PC-9 (cell line): Measurements from ENCODE around the gene SDC1. TPM values are rescaled to one million over a fixed set of nuclear protein-coding genes. Genes with fewer than 3 reads are reported as not detected.

ENCODE experiments used
- BruUV-seq: library from RNA; stranded (reverse); fragments of 400-500 nt; replicated peaks from 2 replicates; lab custom pipeline; 2021; lab: Mats Ljungman, UMichigan
- CTCF ChIA-PET: fragments of 300-600 bp; sonication (Branson Sonifier 250); formaldehyde crosslinking; loops from one replicate; lab custom pipeline; 2022; ENCODE audit warnings: antibody characterized with exemption; lab: Charles Lee
- POLR2A ChIA-PET: fragments of 300-600 bp; sonication (Branson Sonifier 250); formaldehyde crosslinking; loops from one replicate; lab custom pipeline; 2022; ENCODE audit warnings: antibody characterized with exemption; ENCODE audit not compliant: unreplicated experiment; lab: Charles Lee
- DNase-seq, 2 experiments: peaks; one replicate each; pipeline versions ENCODE4 v3.0.0 to v3.0.0-alpha.2; 2015 to 2022; ENCODE audit warnings: mixed read lengths in 1 of 2
- H2AFZ ChIP-seq: fragments of 200-600 bp; sonication (generic); 2 replicates; pipeline ENCODE4 v1.8.1; 2017; ENCODE audit warnings: antibody characterized with exemption
- H3F3A ChIP-seq: fragments of 200-600 bp; sonication (generic); 2 replicates; pipeline ENCODE4 v1.8.1; 2017; ENCODE audit warnings: antibody characterized with exemption, mild to moderate bottlenecking, low read depth; ENCODE audit not compliant: insufficient read depth
- H3K27ac ChIP-seq: fragments of 200-600 bp; sonication (generic); 2 replicates; pipeline ENCODE4 v1.6.1; 2016; ENCODE audit warnings: mixed run types
- H3K27me3 ChIP-seq: fragments of 200-600 bp; sonication (generic); 2 replicates; pipeline ENCODE4 v1.6.1; 2016; ENCODE audit warnings: low read depth, mixed run types; ENCODE audit not compliant: insufficient read depth
- H3K36me3 ChIP-seq: fragments of 200-600 bp; sonication (generic); 2 replicates; pipeline ENCODE4 v1.6.1; 2016; ENCODE audit warnings: low read depth, mixed run types
- H3K4me1 ChIP-seq: fragments of 200-600 bp; sonication (generic); replicated peaks from 2 replicates; pipeline ENCODE4 v1.6.1; 2016; ENCODE audit warnings: mixed run types; ENCODE audit not compliant: insufficient read depth
- H3K4me2 ChIP-seq: fragments of 200-600 bp; sonication (generic); 2 replicates; pipeline ENCODE4 v1.6.1; 2017; ENCODE audit warnings: mixed run types
- H3K4me3 ChIP-seq: fragments of 200-600 bp; sonication (generic); 2 replicates; pipeline ENCODE4 v1.6.1; 2016; ENCODE audit warnings: mixed run types
- H3K79me2 ChIP-seq: fragments of 200-600 bp; sonication (generic); 2 replicates; pipeline ENCODE4 v1.6.1; 2017; ENCODE audit warnings: low read depth, mixed run types
- H3K9me2 ChIP-seq: fragments of 200-600 bp; sonication (generic); 2 replicates; pipeline ENCODE4 v1.8.1; 2017; ENCODE audit warnings: mild to moderate bottlenecking; ENCODE audit not compliant: insufficient read depth
- H3K9me3 ChIP-seq: fragments of 200-600 bp; sonication (generic); 2 replicates; pipeline ENCODE4 v1.8.1; 2016; ENCODE audit warnings: low read depth; ENCODE audit not compliant: insufficient read depth
- H4K20me1 ChIP-seq: fragments of 200-600 bp; sonication (generic); 2 replicates; pipeline ENCODE4 v1.8.1; 2017; ENCODE audit not compliant: insufficient read depth
- EZH2 ChIP-seq: fragments of 200-600 bp; sonication (generic); IDR thresholded peaks from 2 replicates; pipeline ENCODE4 v1.8.0; 2017; ENCODE audit warnings: antibody characterized with exemption, low read depth
- intact Hi-C: fragments of 100-400 bp; cut with micrococcal nuclease; formaldehyde crosslinking; loops from one replicate; pipeline ENCODE4 v1.10.0; 2022; ENCODE audit not compliant: unreplicated experiment
- total RNA-seq: library from RNA; stranded (reverse); gene quantifications from 2 replicates; pipeline ENCODE4 v1.2.3, GENCODE V29; 2021
- TF ChIP-seq, protein P1 (sequence below): fragments of 200-600 bp; sonication (generic); conservative IDR thresholded peaks from 2 replicates; pipeline ENCODE4 v1.6.1; 2017; ENCODE audit warnings: mixed run types, antibody characterized with exemption, mild to moderate bottlenecking, moderate library complexity

The SDC1 gene
- total RNA-seq, 1 experiment from 2014 or later = 128 TPM

- Histone ChIP-seq H3K79me2 (no peaks in the 10 kb centered on the region), H3K4me3 (peak overlapping the region; percentile 17; the same call in 1 of the 2 replicates), H3K27me3 (no peaks in the 10 kb centered on the region), H3K9me3 (no peaks in the 10 kb centered on the region), H3K4me1 (peaks cover 61% of the 10 kb centered on the region), H3K36me3 (no peaks in the 10 kb centered on the region), H3K27ac (peak overlapping the region; percentile 99), H3F3A (peaks cover 52% of the 10 kb centered on the region), H4K20me1 (no peaks in the 10 kb centered on the region), H2AFZ (0 out of 2 replicates have a peak overlapping the region, but pooled peaks have one; percentile 0), H3K9me2 (no peaks in the 10 kb centered on the region), H3K4me2 (peak overlapping the region; percentile 91)
- TF ChIP-seq, protein P1, sequence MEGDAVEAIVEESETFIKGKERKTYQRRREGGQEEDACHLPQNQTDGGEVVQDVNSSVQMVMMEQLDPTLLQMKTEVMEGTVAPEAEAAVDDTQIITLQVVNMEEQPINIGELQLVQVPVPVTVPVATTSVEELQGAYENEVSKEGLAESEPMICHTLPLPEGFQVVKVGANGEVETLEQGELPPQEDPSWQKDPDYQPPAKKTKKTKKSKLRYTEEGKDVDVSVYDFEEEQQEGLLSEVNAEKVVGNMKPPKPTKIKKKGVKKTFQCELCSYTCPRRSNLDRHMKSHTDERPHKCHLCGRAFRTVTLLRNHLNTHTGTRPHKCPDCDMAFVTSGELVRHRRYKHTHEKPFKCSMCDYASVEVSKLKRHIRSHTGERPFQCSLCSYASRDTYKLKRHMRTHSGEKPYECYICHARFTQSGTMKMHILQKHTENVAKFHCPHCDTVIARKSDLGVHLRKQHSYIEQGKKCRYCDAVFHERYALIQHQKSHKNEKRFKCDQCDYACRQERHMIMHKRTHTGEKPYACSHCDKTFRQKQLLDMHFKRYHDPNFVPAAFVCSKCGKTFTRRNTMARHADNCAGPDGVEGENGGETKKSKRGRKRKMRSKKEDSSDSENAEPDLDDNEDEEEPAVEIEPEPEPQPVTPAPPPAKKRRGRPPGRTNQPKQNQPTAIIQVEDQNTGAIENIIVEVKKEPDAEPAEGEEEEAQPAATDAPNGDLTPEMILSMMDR = no peak
- no peak for TF ChIP-seq EZH2
- POLR2A ChIA-PET = interaction anchor here (0.6 to 1.1 kb wide), 11 partner anchors 17 to 444 kb away, joined by 3 to 23 read pairs (median 4); no protein-coding TSS in a partner anchor
- intact Hi-C loops = loop anchor here (1.0 to 5.0 kb wide), 6 partner anchors 7 to 444 kb away; partner anchors contain the start of gene LAPTM4A
- peak; percentile 96 to 100 for DNase-seq
- CTCF ChIA-PET = interaction anchor here (0.6 to 2.5 kb wide), 8 partner anchors 10 to 874 kb away, joined by 3 to 11 read pairs (median 9); no protein-coding TSS in a partner anchor
- no TSS peak for BruUV-seq
These were observed 6.7 kb upstream of the SDC1 start for GRCh38 chr2:20231598-20232026.

DNA sequence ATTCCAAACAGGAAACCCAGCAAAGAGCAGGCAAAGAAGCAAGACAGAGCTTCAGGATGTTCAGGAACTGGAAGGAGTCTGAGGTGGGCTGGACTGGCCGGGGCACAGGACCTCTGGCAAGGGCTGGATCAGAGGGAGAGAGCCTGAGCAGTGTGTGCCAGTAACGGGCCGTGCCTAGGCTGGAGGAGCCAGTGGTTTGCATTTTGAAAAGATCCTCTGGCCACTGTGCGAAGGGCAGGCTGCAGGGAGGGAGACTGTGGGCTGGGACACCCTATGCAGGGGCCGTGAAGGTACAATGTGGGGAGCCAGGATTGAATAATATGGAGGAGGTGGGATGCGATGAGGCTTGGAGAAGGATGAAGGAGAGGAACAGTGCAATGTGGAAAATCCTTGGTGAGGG lies 6.2 kb upstream of the SDC1 start:
- 0 out of 2 replicates have a peak overlapping the region, but pooled peaks have one; percentile 0 for H2AFZ ChIP-seq
- H3F3A ChIP-seq = peaks cover 55% of the 10 kb centered on the region
- H3K4me3 ChIP-seq = peak overlapping the region; percentile 17; the same call in 1 of the 2 replicates
- no peak for DNase-seq
- H3K4me2 ChIP-seq = peak overlapping the region; percentile 67
- BruUV-seq = TSS peak; percentile 67
- no peaks in the 10 kb centered on the region for H4K20me1 ChIP-seq
- intact Hi-C loops = loop anchor here (2.0 to 5.0 kb wide), 3 partner anchors 46 to 444 kb away; partner anchors contain the start of gene LAPTM4A
- no peaks in the 10 kb centered on the region for H3K9me2 ChIP-seq
- no peaks in the 10 kb centered on the region for H3K79me2 ChIP-seq
- H3K27ac ChIP-seq = peak overlapping the region; percentile 99
- CTCF ChIA-PET = interaction anchor here (0.6 to 2.5 kb wide), 6 partner anchors 11 to 873 kb away, joined by 3 to 11 read pairs (median 10); no protein-coding TSS in a partner anchor
- POLR2A ChIA-PET = interaction anchor here (0.6 to 1.1 kb wide), 5 partner anchors 17 to 353 kb away, joined by 3 to 15 read pairs (median 4); no protein-coding TSS in a partner anchor
- H3K27me3 ChIP-seq = no peaks in the 10 kb centered on the region
- TF ChIP-seq, protein P1 = no peak
- no peak for TF ChIP-seq EZH2
- no peaks in the 10 kb centered on the region for H3K36me3 ChIP-seq
- H3K9me3 ChIP-seq = no peaks in the 10 kb centered on the region
- peaks cover 57% of the 10 kb centered on the region for H3K4me1 ChIP-seq

- TF ChIP-seq EZH2 = no peak
- TF ChIP-seq, protein P1 = no peak
- Histone ChIP-seq H3K27ac (no peak overlapping the region), H4K20me1 (no peaks in the 10 kb centered on the region), H3K27me3 (no peaks in the 10 kb centered on the region), H3K36me3 (no peaks in the 10 kb centered on the region), H3K9me2 (no peaks in the 10 kb centered on the region), H3K79me2 (no peaks in the 10 kb centered on the region), H2AFZ (no peak overlapping the region), H3F3A (peaks cover 58% of the 10 kb centered on the region), H3K4me3 (no peak overlapping the region), H3K4me1 (peaks cover 55% of the 10 kb centered on the region), H3K9me3 (no peaks in the 10 kb centered on the region), H3K4me2 (no peak overlapping the region)
- intact Hi-C loops = loop anchor here (2.0 to 5.0 kb wide), 3 partner anchors 45 to 443 kb away; partner anchors contain the start of gene LAPTM4A
- no TSS peak for BruUV-seq
- POLR2A ChIA-PET = no interaction called here
- no peak for DNase-seq
- CTCF ChIA-PET = interaction anchor here (2.5 kb wide), 1 partner anchor 45 kb away, joined by 8 read pairs; no protein-coding TSS in a partner anchor
These were observed 5.1 kb upstream of the SDC1 start for GRCh38 chr2:20230114-20230425.
